SK-N-SH treated with all-trans-retinoic acid at 6 μM for 48 hours (cell line): ENCODE data around the gene RAPGEF4.

Experiments used
- ARNTL ChIP-seq: fragments of 450-650 bp; formaldehyde crosslinking; IDR thresholded peaks from 2 replicates; pipeline ENCODE4 v1.5.0; 2020; ENCODE audit warnings: low read depth, mild to moderate bottlenecking, moderate library complexity, borderline replicate concordance
- ISL1 ChIP-seq: fragments of 250-450 bp; sonication (Bioruptor Pico); IDR thresholded peaks from 2 replicates; pipeline ENCODE4 v2.1.2; 2022; ENCODE audit warnings: mild to moderate bottlenecking, moderate library complexity
- OSR1 ChIP-seq: fragments of 250-450 bp; sonication (Bioruptor Pico); IDR thresholded peaks from 2 replicates; pipeline ENCODE4 v1.8.0; 2022; ENCODE audit warnings: moderate library complexity, mild to moderate bottlenecking, inconsistent platforms
- PPARA ChIP-seq: fragments of 250-450 bp; sonication (Bioruptor Pico); IDR thresholded peaks from 2 replicates; pipeline ENCODE4 v1.5.0; 2020; ENCODE audit warnings: mild to moderate bottlenecking, borderline replicate concordance
- TOX ChIP-seq: fragments of 250-450 bp; sonication (Bioruptor Pico); IDR thresholded peaks from 2 replicates; pipeline ENCODE4 v1.8.0; 2021; ENCODE audit warnings: mild to moderate bottlenecking, moderate library complexity, borderline replicate concordance
- ZC3H10 ChIP-seq: fragments of 250-450 bp; sonication (Bioruptor Pico); IDR thresholded peaks from 2 replicates; pipeline ENCODE4 v1.5.1; 2021; ENCODE audit warnings: mild to moderate bottlenecking, moderate library complexity
- ZFP3 ChIP-seq: fragments of 250-450 bp; sonication (Bioruptor Pico); IDR thresholded peaks from 2 replicates; pipeline ENCODE4 v1.5.0; 2020; ENCODE audit warnings: mild to moderate bottlenecking, moderate library complexity
- ZNF565 ChIP-seq: fragments of 450-650 bp; formaldehyde crosslinking; conservative IDR thresholded peaks from 2 replicates; pipeline ENCODE4 v1.5.0; 2020; ENCODE audit warnings: low read depth, mild to moderate bottlenecking, moderate library complexity
- ZNF70 ChIP-seq: fragments of 450-650 bp; formaldehyde crosslinking; IDR thresholded peaks from 2 replicates; pipeline ENCODE4 v1.5.0; 2020; ENCODE audit warnings: mild to moderate bottlenecking, moderate library complexity
- TF ChIP-seq, protein P1 (sequence below): fragments of 250-450 bp; sonication (Bioruptor Pico); IDR thresholded peaks from 2 replicates; pipeline ENCODE4 v1.8.0; 2020; ENCODE audit warnings: mild to moderate bottlenecking, moderate library complexity, borderline replicate concordance
- TF ChIP-seq, protein P2 (sequence below): fragments of 250-450 bp; sonication (Bioruptor Pico); IDR thresholded peaks from 2 replicates; pipeline ENCODE4 v1.5.1; 2020; ENCODE audit warnings: low read depth, mild to moderate bottlenecking, moderate library complexity
- TF ChIP-seq, protein P3 (sequence below): fragments of 250-450 bp; sonication (Bioruptor Pico); IDR thresholded peaks from 2 replicates; pipeline ENCODE4 v1.5.1; 2021; ENCODE audit warnings: mild to moderate bottlenecking, moderate library complexity

DNA sequence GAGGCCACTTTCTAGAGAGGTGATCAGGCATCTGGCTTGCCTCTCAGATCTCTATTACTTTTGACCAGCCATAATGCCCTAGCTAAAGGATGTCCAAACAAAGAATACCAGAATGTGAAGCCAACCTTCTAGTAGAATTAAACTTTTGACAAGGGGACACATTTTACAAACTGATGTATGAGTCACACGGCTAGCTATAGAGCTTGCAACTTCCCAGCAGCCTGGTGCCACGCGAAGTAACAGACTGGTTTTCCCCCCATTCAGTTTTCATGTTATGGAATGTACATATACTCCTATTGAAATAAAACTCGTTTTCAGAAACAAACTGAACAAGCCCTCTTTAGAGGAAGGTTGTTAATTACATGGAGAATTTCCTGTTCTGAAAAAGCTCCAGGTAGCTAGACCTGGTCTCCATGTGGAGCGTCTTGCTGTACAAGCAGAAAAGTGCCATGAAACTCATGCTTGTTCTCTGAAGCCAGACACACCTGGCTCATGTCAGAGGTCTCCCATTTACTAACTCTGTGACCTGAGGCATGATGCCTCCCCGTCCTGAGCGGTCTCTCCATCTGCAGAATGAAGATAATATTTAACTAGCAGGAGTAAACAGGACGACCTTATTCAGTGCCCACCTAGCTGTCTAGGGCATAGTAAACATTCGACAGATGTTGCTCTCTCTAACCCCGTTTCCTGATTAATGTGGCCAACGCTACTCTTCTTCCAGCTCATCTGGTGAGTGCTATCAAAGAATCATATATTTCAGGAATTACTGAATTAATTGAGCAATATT, 258.5 kb downstream of the RAPGEF4 start:
- no peak for TF ChIP-seq ISL1 (CRISPR knock-in tag)
- TF ChIP-seq ARNTL: no peak
- TF ChIP-seq ZC3H10: no peak
- TF ChIP-seq, protein P1, sequence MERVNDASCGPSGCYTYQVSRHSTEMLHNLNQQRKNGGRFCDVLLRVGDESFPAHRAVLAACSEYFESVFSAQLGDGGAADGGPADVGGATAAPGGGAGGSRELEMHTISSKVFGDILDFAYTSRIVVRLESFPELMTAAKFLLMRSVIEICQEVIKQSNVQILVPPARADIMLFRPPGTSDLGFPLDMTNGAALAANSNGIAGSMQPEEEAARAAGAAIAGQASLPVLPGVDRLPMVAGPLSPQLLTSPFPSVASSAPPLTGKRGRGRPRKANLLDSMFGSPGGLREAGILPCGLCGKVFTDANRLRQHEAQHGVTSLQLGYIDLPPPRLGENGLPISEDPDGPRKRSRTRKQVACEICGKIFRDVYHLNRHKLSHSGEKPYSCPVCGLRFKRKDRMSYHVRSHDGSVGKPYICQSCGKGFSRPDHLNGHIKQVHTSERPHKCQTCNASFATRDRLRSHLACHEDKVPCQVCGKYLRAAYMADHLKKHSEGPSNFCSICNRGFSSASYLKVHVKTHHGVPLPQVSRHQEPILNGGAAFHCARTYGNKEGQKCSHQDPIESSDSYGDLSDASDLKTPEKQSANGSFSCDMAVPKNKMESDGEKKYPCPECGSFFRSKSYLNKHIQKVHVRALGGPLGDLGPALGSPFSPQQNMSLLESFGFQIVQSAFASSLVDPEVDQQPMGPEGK (CRISPR knock-in tag): no peak
- no peak for TF ChIP-seq PPARA
- no peak for TF ChIP-seq ZFP3 (CRISPR knock-in tag)
- TF ChIP-seq OSR1 (CRISPR knock-in tag): no peak
- TF ChIP-seq ZNF565: no peak
- TF ChIP-seq ZNF70: no peak
- TF ChIP-seq, protein P2, sequence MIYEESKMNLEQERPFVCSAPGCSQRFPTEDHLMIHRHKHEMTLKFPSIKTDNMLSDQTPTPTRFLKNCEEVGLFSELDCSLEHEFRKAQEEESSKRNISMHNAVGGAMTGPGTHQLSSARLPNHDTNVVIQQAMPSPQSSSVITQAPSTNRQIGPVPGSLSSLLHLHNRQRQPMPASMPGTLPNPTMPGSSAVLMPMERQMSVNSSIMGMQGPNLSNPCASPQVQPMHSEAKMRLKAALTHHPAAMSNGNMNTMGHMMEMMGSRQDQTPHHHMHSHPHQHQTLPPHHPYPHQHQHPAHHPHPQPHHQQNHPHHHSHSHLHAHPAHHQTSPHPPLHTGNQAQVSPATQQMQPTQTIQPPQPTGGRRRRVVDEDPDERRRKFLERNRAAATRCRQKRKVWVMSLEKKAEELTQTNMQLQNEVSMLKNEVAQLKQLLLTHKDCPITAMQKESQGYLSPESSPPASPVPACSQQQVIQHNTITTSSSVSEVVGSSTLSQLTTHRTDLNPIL (CRISPR knock-in tag): no peak
- TF ChIP-seq, protein P3, sequence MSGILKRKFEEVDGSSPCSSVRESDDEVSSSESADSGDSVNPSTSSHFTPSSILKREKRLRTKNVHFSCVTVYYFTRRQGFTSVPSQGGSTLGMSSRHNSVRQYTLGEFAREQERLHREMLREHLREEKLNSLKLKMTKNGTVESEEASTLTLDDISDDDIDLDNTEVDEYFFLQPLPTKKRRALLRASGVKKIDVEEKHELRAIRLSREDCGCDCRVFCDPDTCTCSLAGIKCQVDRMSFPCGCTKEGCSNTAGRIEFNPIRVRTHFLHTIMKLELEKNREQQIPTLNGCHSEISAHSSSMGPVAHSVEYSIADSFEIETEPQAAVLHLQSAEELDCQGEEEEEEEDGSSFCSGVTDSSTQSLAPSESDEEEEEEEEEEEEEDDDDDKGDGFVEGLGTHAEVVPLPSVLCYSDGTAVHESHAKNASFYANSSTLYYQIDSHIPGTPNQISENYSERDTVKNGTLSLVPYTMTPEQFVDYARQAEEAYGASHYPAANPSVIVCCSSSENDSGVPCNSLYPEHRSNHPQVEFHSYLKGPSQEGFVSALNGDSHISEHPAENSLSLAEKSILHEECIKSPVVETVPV (CRISPR knock-in tag): no peak
- no peak for TF ChIP-seq TOX (CRISPR knock-in tag)
